Measurements from ENCODE around the gene ACIN1. TPM values are rescaled to one million over a fixed set of nuclear protein-coding genes. Genes with fewer than 3 reads are reported as not detected.

The ACIN1 gene
- total and polyA plus RNA-seq, 2 of the 13 experiments (the other 11 are each of a cell fraction or from before 2014, with no cell fraction given): 165 to 183 TPM

DNA sequence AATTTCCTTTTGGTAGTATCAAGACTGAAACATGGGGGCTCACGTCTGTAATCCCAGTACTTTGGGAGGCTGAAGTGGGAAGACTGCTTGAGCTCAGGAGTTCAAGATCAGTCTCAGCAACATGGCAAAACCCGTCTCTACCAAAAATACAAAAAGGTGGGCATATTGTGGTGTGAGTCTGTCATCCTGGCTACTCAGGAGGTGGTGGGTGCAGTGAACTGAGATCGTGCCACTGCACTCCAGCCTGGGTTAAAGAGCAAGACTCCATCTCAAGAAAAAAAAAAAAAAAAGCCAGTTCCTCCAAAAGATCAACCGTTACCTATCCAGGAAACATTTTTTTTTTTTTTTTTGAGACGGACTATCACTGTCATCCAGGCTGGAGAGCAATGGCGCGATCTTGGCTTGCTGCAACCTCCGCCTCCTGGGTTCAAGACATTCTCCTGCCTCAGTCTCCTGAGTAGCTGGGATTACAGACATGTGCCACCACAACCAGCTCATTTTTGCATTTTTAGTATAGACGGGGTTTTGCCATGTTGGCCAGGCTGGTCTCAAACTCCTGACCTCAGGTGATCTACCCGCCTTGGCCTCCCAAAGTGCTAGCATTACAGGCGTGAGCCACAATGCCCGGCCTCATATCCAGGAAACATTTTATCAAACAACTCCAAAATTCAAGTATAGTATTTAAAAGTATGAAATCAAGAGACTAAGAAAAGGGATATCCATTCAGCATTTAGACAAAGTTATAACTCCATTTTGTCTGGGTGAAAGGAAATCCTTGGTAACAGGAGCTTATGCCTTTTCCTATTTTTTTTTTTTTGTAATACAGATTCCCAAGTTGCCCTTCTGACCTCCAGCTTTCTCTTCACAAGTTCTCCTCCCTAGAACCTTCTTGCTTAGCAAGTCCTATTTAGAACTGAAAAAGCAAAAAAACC, 3.4 kb downstream of the ACIN1 start:
- Histone ChIP-seq H3K4me2 (ENCODE audit: low read depth, low read length) (no peak overlapping the region), H3K27me3 (ENCODE audit: control insufficient read depth in 1 of 2, insufficient read depth in 2 of 2, low read length in 2 of 2) (no peaks in the 10 kb centered on the region; a peak in 1 of 5 replicates), H3K9me3 (ENCODE audit: low read length) (no peaks in the 10 kb centered on the region), H4K20me1 (ENCODE audit: insufficient read depth, low read length) (peaks cover 28% of the 10 kb centered on the region), H3K79me2 (ENCODE audit: insufficient read depth, low read length) (peaks cover 62% of the 10 kb centered on the region), H3K4me3 (replicated peaks in 1 of 3; ENCODE audit: insufficient read depth in 1 of 3, low read depth in 2 of 3, low read length in 3 of 3) (no peak overlapping the region), H3K9ac (ENCODE audit: insufficient read depth, low read depth, low read length) (no peak overlapping the region), H2AFZ (ENCODE audit: low read length) (no peak overlapping the region), H3K36me3 (replicated peaks in 1 of 2; ENCODE audit: control insufficient read depth in 1 of 2, insufficient read depth in 2 of 2, low read length in 2 of 2) (peaks cover 32 to 68% of the 10 kb centered on the region in 2 experiments), H3K27ac (ENCODE audit: extremely low read length, insufficient read depth, low read length) (no peak overlapping the region), H3K4me1 (ENCODE audit: insufficient read depth, low read length) (peaks cover 23% of the 10 kb centered on the region)
- ChIA-PET CTCF (ENCODE audit: low intra/inter-chr PET ratio, low total read pairs) (no interaction called here), POLR2A (interaction anchor here (0.7 to 1.3 kb wide), 3 partner anchors 20 to 81 kb away, joined by 3 read pairs; no protein-coding TSS in a partner anchor)
- no peak for DNase-seq (ENCODE audit: low spot score)
- intact Hi-C loops (cut with micrococcal nuclease; ENCODE audit: unreplicated experiment) (loop anchor here (10.0 kb wide), 1 partner anchor 1023 kb away; the partner anchor contains the start of genes DCAF11 and NRL), in situ Hi-C loops (cut with HindIII; ENCODE audit: extremely low pct_ligation_motif_present, low pct_unique_long_range_greater_than_20kb) (no loop called here)
- WGBS (ENCODE audit: low lambda C conversion rate): 89% methylated on average over 12 of the region's 12 CpGs
- ATAC-seq: no peak
- no peak for FAIRE-seq
- no TSS peak for BruUV-seq (replicated peaks)
- TF ChIP-seq RFX1 (IDR thresholded peaks at IDR 0.05) (no peak), ZFP37 (CRISPR knock-in tag; IDR thresholded peaks at IDR 0.05; ENCODE audit: borderline replicate concordance) (no peak), ARNTL (CRISPR knock-in tag; IDR thresholded peaks at IDR 0.05) (no peak), ZNF234 (CRISPR knock-in tag; conservative IDR thresholded peaks at IDR 0.05) (no peak), ZSCAN25 (CRISPR knock-in tag; IDR thresholded peaks at IDR 0.05) (no peak), MXD4 (CRISPR knock-in tag; IDR thresholded peaks at IDR 0.05) (no peak), ZNF292 (CRISPR knock-in tag; IDR thresholded peaks at IDR 0.05; ENCODE audit: borderline replicate concordance, low read depth) (no peak), U2AF2 (IDR thresholded peaks at IDR 0.05; ENCODE audit: low read depth, low read length) (no peak), KLF9 (CRISPR knock-in tag; IDR thresholded peaks at IDR 0.05; ENCODE audit: low read depth) (no peak), KDM6A (CRISPR knock-in tag; IDR thresholded peaks at IDR 0.05; ENCODE audit: low read depth) (no peak), MED13 (CRISPR knock-in tag; IDR thresholded peaks at IDR 0.05) (no peak), BORCS8-MEF2B (CRISPR knock-in tag; IDR thresholded peaks at IDR 0.05) (0 out of 2 replicates have a peak, but pooled peaks have one; percentile 37), NBN (conservative IDR thresholded peaks at IDR 0.05) (no peak)
- TF ChIP-seq, protein P1, sequence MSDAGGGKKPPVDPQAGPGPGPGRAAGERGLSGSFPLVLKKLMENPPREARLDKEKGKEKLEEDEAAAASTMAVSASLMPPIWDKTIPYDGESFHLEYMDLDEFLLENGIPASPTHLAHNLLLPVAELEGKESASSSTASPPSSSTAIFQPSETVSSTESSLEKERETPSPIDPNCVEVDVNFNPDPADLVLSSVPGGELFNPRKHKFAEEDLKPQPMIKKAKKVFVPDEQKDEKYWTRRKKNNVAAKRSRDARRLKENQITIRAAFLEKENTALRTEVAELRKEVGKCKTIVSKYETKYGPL (CRISPR knock-in tag; IDR thresholded peaks at IDR 0.05): no peak
- TF ChIP-seq, protein P2, sequence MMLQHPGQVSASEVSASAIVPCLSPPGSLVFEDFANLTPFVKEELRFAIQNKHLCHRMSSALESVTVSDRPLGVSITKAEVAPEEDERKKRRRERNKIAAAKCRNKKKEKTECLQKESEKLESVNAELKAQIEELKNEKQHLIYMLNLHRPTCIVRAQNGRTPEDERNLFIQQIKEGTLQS (CRISPR knock-in tag; IDR thresholded peaks at IDR 0.05): no peak
- TF ChIP-seq, protein P3, sequence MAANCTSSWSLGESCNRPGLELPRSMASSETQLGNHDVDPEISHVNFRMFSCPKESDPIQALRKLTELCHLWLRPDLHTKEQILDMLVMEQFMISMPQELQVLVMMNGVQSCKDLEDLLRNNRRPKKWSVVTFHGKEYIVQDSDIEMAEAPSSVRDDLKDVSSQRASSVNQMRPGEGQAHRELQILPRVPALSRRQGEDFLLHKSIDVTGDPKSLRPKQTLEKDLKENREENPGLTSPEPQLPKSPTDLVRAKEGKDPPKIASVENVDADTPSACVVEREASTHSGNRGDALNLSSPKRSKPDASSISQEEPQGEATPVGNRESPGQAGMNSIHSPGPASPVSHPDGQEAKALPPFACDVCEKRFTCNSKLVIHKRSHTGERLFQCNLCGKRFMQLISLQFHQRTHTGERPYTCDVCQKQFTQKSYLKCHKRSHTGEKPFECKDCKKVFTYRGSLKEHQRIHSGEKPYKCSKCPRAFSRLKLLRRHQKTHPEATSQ (CRISPR knock-in tag; IDR thresholded peaks at IDR 0.05; ENCODE audit: borderline replicate concordance): peak; percentile 38; the same call in 1 of the 2 replicates
- TF ChIP-seq, protein P4, sequence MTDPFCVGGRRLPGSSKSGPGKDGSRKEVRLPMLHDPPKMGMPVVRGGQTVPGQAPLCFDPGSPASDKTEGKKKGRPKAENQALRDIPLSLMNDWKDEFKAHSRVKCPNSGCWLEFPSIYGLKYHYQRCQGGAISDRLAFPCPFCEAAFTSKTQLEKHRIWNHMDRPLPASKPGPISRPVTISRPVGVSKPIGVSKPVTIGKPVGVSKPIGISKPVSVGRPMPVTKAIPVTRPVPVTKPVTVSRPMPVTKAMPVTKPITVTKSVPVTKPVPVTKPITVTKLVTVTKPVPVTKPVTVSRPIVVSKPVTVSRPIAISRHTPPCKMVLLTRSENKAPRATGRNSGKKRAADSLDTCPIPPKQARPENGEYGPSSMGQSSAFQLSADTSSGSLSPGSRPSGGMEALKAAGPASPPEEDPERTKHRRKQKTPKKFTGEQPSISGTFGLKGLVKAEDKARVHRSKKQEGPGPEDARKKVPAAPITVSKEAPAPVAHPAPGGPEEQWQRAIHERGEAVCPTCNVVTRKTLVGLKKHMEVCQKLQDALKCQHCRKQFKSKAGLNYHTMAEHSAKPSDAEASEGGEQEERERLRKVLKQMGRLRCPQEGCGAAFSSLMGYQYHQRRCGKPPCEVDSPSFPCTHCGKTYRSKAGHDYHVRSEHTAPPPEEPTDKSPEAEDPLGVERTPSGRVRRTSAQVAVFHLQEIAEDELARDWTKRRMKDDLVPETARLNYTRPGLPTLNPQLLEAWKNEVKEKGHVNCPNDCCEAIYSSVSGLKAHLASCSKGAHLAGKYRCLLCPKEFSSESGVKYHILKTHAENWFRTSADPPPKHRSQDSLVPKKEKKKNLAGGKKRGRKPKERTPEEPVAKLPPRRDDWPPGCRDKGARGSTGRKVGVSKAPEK (CRISPR knock-in tag; IDR thresholded peaks at IDR 0.05; ENCODE audit: borderline replicate concordance): no peak

All from HepG2 (cell line).